NB4 (cell line): ENCODE results near the gene SATB2.
A peak's percentile ranks its signal among the peaks of the same experiment; 100 is the strongest.

Source experiments
- DNase-seq: peaks from one replicate; pipeline ENCODE4 v3.0.0; 2010; ENCODE audit warnings: low read depth
- H3K4me3 ChIP-seq: one replicate; pipeline ENCODE4 v1.5.1; 2011; ENCODE audit warnings: mild to moderate bottlenecking, low read depth, low read length, moderate library complexity
- CTCF ChIP-seq: IDR thresholded peaks from one replicate; pipeline ENCODE4 v1.5.1; 2012; ENCODE audit warnings: low read depth, low read length
- MAX ChIP-seq: IDR thresholded peaks from 2 replicates; pipeline ENCODE4 v1.6.1; 2011; ENCODE audit warnings: low read depth, low read length
- MYC ChIP-seq: IDR thresholded peaks from 2 replicates; pipeline ENCODE4 v1.6.1; 2011; ENCODE audit warnings: low read depth, low read length
- POLR2A ChIP-seq: IDR thresholded peaks from 2 replicates; pipeline ENCODE4 v1.6.1; 2011; ENCODE audit warnings: mild to moderate bottlenecking; ENCODE audit not compliant: insufficient read length; ENCODE audit errors: extremely low read depth

Gene SATB2

GRCh38 chr2:199458806-199459285, 1.1 kb upstream of the SATB2 start:
- peak overlapping the region; percentile 89 for H3K4me3 ChIP-seq
- no peak for DNase-seq
- no peak for TF ChIP-seq MYC
- no peak for TF ChIP-seq POLR2A
- TF ChIP-seq MAX = no peak
- TF ChIP-seq CTCF = no peak

- TF ChIP-seq CTCF = no peak
- 0 out of 2 replicates have a peak, but pooled peaks have one; percentile 4 for TF ChIP-seq MAX
- peak; percentile 27; the same call in 1 of the 2 replicates for TF ChIP-seq MYC
- peak; percentile 18 for TF ChIP-seq POLR2A
- DNase-seq = peak; percentile 88
- peak overlapping the region; percentile 89 for H3K4me3 ChIP-seq
These were observed 468 bp upstream of the SATB2 start for GRCh38 chr2:199458009-199458805.

GRCh38 chr2:199456383-199457146, 1.2 kb downstream of the SATB2 start:
- no peak for TF ChIP-seq CTCF
- TF ChIP-seq MAX = 0 out of 2 replicates have a peak, but pooled peaks have one; percentile 30
- no peak for TF ChIP-seq POLR2A
- TF ChIP-seq MYC = no peak
- peak overlapping the region; percentile 89 for H3K4me3 ChIP-seq
- peak; percentile 88 for DNase-seq

- peak; percentile 97 for DNase-seq
- peak overlapping the region; percentile 89 for H3K4me3 ChIP-seq
These were observed 2.0 kb downstream of the SATB2 start for GRCh38 chr2:199455545-199456382.

More at GRCh38 chr2:199455545-199456382, 2.0 kb downstream of the SATB2 start:
- no peak for TF ChIP-seq CTCF
- TF ChIP-seq MAX = peak; percentile 76
- peak; percentile 79 for TF ChIP-seq MYC
- TF ChIP-seq POLR2A = peak; percentile 60
